SK-N-MC (cell line): Measurements from ENCODE around the gene CTNNA3.

Experiments used
- EZH2 ChIP-seq: fragments of 200-600 bp; sonication (generic); IDR thresholded peaks from one replicate; pipeline ENCODE4 v1.6.1; 2017; ENCODE audit warnings: antibody characterized with exemption
- FOXP2 ChIP-seq: optimal IDR thresholded peaks from 2 replicates; pipeline ENCODE3; 2011; ENCODE audit warnings: mild to moderate bottlenecking, moderate library complexity; ENCODE audit not compliant: insufficient read depth; ENCODE audit errors: extremely low read length, control extremely low read depth
- POLR2AphosphoS5 ChIP-seq: IDR thresholded peaks from 2 replicates; pipeline ENCODE4 v1.6.1; 2012; ENCODE audit warnings: mild to moderate bottlenecking, low read depth, low read length, borderline replicate concordance

DNA sequence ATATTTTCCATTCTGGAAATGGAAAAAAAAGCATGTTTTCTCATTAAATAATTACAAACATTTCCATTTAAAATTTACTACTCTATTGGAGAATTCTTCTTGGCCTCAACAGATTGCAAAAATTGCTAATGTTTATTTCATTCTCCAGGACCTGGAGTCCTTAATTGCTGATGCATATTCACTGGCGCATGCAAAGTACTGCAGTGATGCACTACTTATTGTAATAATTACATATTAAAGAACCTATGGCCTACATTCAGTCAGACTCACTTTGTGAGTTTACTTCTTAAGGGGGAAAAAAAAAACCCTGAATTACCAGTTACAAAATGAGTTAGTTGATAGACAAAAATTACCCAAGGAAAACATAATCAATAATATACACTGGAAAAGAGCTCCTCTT lies 1161.1 kb downstream of the CTNNA3 start:
- TF ChIP-seq EZH2 (no peak), POLR2AphosphoS5 (no peak), FOXP2 (no peak)
